ENCODE data around the gene FXR2.

The FXR2 gene

GRCh38 chr17:7632492-7632894 lies 17.8 kb upstream of the FXR2 start:
- H3K4me3 Mint-ChIP-seq, result no peak overlapping the region
- TF ChIP-seq CTCF (IDR thresholded peaks at IDR 0.05), result peak; percentile 45
- peaks cover 58% of the 10 kb centered on the region for H3K4me1 Mint-ChIP-seq
- H3K27me3 Mint-ChIP-seq (ENCODE audit: low read depth, poor library complexity), result peaks cover 2% of the 10 kb centered on the region
- no peaks in the 10 kb centered on the region for H3K9me3 Mint-ChIP-seq
- H3K36me3 Mint-ChIP-seq (ENCODE audit: low read depth), result no peaks in the 10 kb centered on the region
- no peak overlapping the region for H3K27ac Mint-ChIP-seq
- no peak for DNase-seq

- Mint-ChIP-seq H3K9me3 (no peaks in the 10 kb centered on the region), H3K27ac (peak overlapping the region; percentile 86), H3K36me3 (ENCODE audit: low read depth) (peaks cover 2% of the 10 kb centered on the region), H3K4me3 (no peak overlapping the region), H3K4me1 (peaks cover 60% of the 10 kb centered on the region), H3K27me3 (ENCODE audit: low read depth, poor library complexity) (peaks cover 2% of the 10 kb centered on the region)
- TF ChIP-seq CTCF (IDR thresholded peaks at IDR 0.05), result no peak
- no peak for DNase-seq
Measured at GRCh38 chr17:7631398-7632380, 17.0 kb upstream of the FXR2 start.

- H3K9me3 Mint-ChIP-seq, result no peaks in the 10 kb centered on the region
- peak within 1 kb of the TSS; percentile 93 for H3K27ac Mint-ChIP-seq
- DNase-seq, result peak; percentile 30
- peaks cover 10% of the 10 kb centered on the region for H3K36me3 Mint-ChIP-seq (ENCODE audit: low read depth)
- H3K27me3 Mint-ChIP-seq (ENCODE audit: low read depth, poor library complexity), result peaks cover 2% of the 10 kb centered on the region
- H3K4me3 Mint-ChIP-seq, result no peak within 1 kb of the TSS
- TF ChIP-seq CTCF (IDR thresholded peaks at IDR 0.05), result no peak
- H3K4me1 Mint-ChIP-seq, result peaks cover 51% of the 10 kb centered on the region
Measured at GRCh38 chr17:7629939-7630571, 15.4 kb upstream of the FXR2 start, which contains the start of gene SHBG. TSS of gene SHBG (plus strand) at chr17:7630135. CDS start at chr17:7630173, 38 bp downstream.

GRCh38 chr17:7627250-7628121 lies 12.8 kb upstream of the FXR2 start, which contains the start of gene SAT2:
TSS of gene SAT2 (minus strand) at chr17:7627821. CDS start at chr17:7627635, 186 bp downstream.
- H3K9me3 Mint-ChIP-seq, result no peaks in the 10 kb centered on the region
- H3K4me3 Mint-ChIP-seq, result peak within 1 kb of the TSS; percentile 92
- peaks cover 40% of the 10 kb centered on the region for H3K4me1 Mint-ChIP-seq
- H3K36me3 Mint-ChIP-seq (ENCODE audit: low read depth), result peaks cover 10% of the 10 kb centered on the region
- peak within 1 kb of the TSS; percentile 98 for H3K27ac Mint-ChIP-seq
- TF ChIP-seq CTCF (IDR thresholded peaks at IDR 0.05), result no peak
- peak; percentile 98 for DNase-seq
- peaks cover 9% of the 10 kb centered on the region for H3K27me3 Mint-ChIP-seq (ENCODE audit: low read depth, poor library complexity)

- H3K27ac Mint-ChIP-seq, result peak overlapping the region; percentile 98
- no peak for DNase-seq
- peaks cover 36% of the 10 kb centered on the region for H3K4me1 Mint-ChIP-seq
- H3K36me3 Mint-ChIP-seq (ENCODE audit: low read depth), result peaks cover 10% of the 10 kb centered on the region
- no peaks in the 10 kb centered on the region for H3K9me3 Mint-ChIP-seq
- no peak for TF ChIP-seq CTCF (IDR thresholded peaks at IDR 0.05)
- peaks cover 12% of the 10 kb centered on the region for H3K27me3 Mint-ChIP-seq (ENCODE audit: low read depth, poor library complexity)
- peak overlapping the region; percentile 92 for H3K4me3 Mint-ChIP-seq
Measured at GRCh38 chr17:7626956-7627249, 12.2 kb upstream of the FXR2 start.

All from nephron progenitor cell (in vitro differentiated cells).